HG03039 (cell line): ENCODE data around the gene PREB.
"Not testable (repeated sequence)": the region's sequence is repeated elsewhere in the genome, so short reads cannot be mapped to it uniquely, and the experiment has no call there.

Experiments used
- ATAC-seq: cut with Tn5 transposase; IDR thresholded peaks from one replicate; pipeline ENCODE4 v1.9.1; 2021; ENCODE audit warnings: mild to moderate bottlenecking, moderate library complexity; ENCODE audit not compliant: unreplicated experiment

The PREB gene

GRCh38 chr2:27133905-27134780 is at the start of gene PREB:
Gene PREB (minus strand): TSS chr2:27134636. CDS start chr2:27134421, 215 bp downstream.
- ATAC-seq, result peak; percentile 81

- ATAC-seq, result no peak
Measured at GRCh38 chr2:27184115-27184514, 49.7 kb upstream of the PREB start.

- no peak for ATAC-seq
Measured at GRCh38 chr2:27182346-27182745, 47.9 kb upstream of the PREB start.

- no peak for ATAC-seq
Measured at GRCh38 chr2:27179344-27180000, 45.0 kb upstream of the PREB start.

GRCh38 chr2:27178469-27178868 is 44.0 kb upstream of the PREB start:
- no peak for ATAC-seq

GRCh38 chr2:27177441-27178351 is 43.3 kb upstream of the PREB start:
- no peak for ATAC-seq

GRCh38 chr2:27175781-27176180 is 41.3 kb upstream of the PREB start:
- ATAC-seq, result not testable (repeated sequence)

- ATAC-seq, result no peak
Measured at GRCh38 chr2:27175330-27175729, 40.9 kb upstream of the PREB start.

- no peak for ATAC-seq
Measured at GRCh38 chr2:27174638-27175037, 40.2 kb upstream of the PREB start.

- ATAC-seq, result no peak
Measured at GRCh38 chr2:27171351-27171848, 37.0 kb upstream of the PREB start.

GRCh38 chr2:27170581-27171337 is 36.3 kb upstream of the PREB start:
- no peak for ATAC-seq

GRCh38 chr2:27164960-27165763 is 30.7 kb upstream of the PREB start:
- no peak for ATAC-seq

GRCh38 chr2:27162151-27163121 is 28.0 kb upstream of the PREB start:
- no peak for ATAC-seq

GRCh38 chr2:27160191-27160590 is 25.8 kb upstream of the PREB start:
- ATAC-seq, result no peak

GRCh38 chr2:27159271-27159670 is 24.8 kb upstream of the PREB start:
- no peak for ATAC-seq

GRCh38 chr2:27158468-27158867 is 24.0 kb upstream of the PREB start:
- ATAC-seq, result no peak

- no peak for ATAC-seq
Measured at GRCh38 chr2:27155069-27155520, 20.7 kb upstream of the PREB start.

GRCh38 chr2:27154488-27154887 is 20.1 kb upstream of the PREB start:
- no peak for ATAC-seq
